Spinal cord (tissue), 10 donors: Measurements from ENCODE around the gene PBXIP1. TPM values are rescaled to one million over a fixed set of nuclear protein-coding genes. Genes with fewer than 3 reads are reported as not detected.
A peak's percentile ranks its signal among the peaks of the same experiment; 100 is the strongest.

Experiments
- DNase-seq, 6 donors: peaks; one replicate each; pipeline versions ENCODE4 v3.0.0 to v3.0.0-alpha.2; 2013 to 2015; ENCODE audit warnings: low spot score in 6 of 6, low read depth in 4 of 6
- H3K27ac ChIP-seq: one replicate; pipeline ENCODE4 v1.5.1; 2013; ENCODE audit warnings: low read depth, low read length, control low read depth
- H3K27me3 ChIP-seq: one replicate; pipeline ENCODE4 v1.6.1; 2013; ENCODE audit warnings: low read length; ENCODE audit not compliant: control insufficient read depth, insufficient read depth
- H3K36me3 ChIP-seq: one replicate; pipeline ENCODE4 v1.6.1; 2013; ENCODE audit warnings: low read length; ENCODE audit not compliant: control insufficient read depth, insufficient read depth
- H3K4me1 ChIP-seq: one replicate; pipeline ENCODE4 v1.6.1; 2013; ENCODE audit warnings: low read length; ENCODE audit not compliant: control insufficient read depth, insufficient read depth
- H3K4me3 ChIP-seq: one replicate; pipeline ENCODE4 v1.5.1; 2013; ENCODE audit warnings: low read depth, low read length, control low read depth
- H3K9me3 ChIP-seq: one replicate; pipeline ENCODE4 v1.6.1; 2013; ENCODE audit warnings: low read length; ENCODE audit not compliant: control insufficient read depth, insufficient read depth
- whole genome bisulfite sequencing: methylation state at CpG from one replicate; pipeline ENCODE4 v1.1.5; 2013; ENCODE audit warnings: missing lambda C conversion rate; ENCODE audit not compliant: insufficient coverage; 5-methylcytosine and 5-hydroxymethylcytosine counted together
- long read RNA-seq, 4 donors: transcript quantifications; one replicate each; lab custom pipeline, GENCODE V29; 2026
- polyA plus RNA-seq, 2 donors: library from polyadenylated mRNA; unstranded; fragments of 120-200 nt; gene quantifications; one replicate each; pipeline ENCODE4 v1.2.1, GENCODE V29; 2013; ENCODE audit not compliant: insufficient read length in 2 of 2
- total RNA-seq, 2 donors: library from RNA; depleted of rRNA in 1 of 2; stranded (reverse); fragments of 120-200 nt in 1 of 2; fragments of >200 nt in 1 of 2; gene quantifications; one replicate each; pipeline versions ENCODE4 v1.2.3 to v1.2.4, GENCODE V29; 2013 to 2014
- donor health status: healthy.

PBXIP1 gene
- total RNA-seq (100 to 1,000 TPM in 1 of 2 donors, 10 to 100 TPM in 1; 57.5 to 143 TPM), polyA plus RNA-seq (10 to 100 TPM; 66.7 to 67.8 TPM)
- long read RNA-seq, donor 1, transcript PBXIP1-202 (11 exons, 3,212 nt): major isoform, 8 of 8 reads
- long read RNA-seq, donor 1, partial matches to known transcripts: 0 of 8 reads
- long read RNA-seq, donor 1, other reads (novel, unspliced or antisense): 0 of 8 reads
- long read RNA-seq, donor 2, partial matches to known transcripts: 5 of 7 reads
- long read RNA-seq, donor 2, other reads (novel, unspliced or antisense): 0 of 7 reads
- long read RNA-seq, donor 3, partial matches to known transcripts: 0 of 1 reads
- long read RNA-seq, donor 3, other reads (novel, unspliced or antisense): 0 of 1 reads
- long read RNA-seq, donor 4, transcript PBXIP1-202 (11 exons, 3,212 nt): major isoform, 5 of 23 reads
- long read RNA-seq, donor 4, partial matches to known transcripts: 18 of 23 reads
- long read RNA-seq, donor 4, other reads (novel, unspliced or antisense): 0 of 23 reads

GRCh38 chr1:154955718-154956543 is at the start of gene PBXIP1:
Gene PBXIP1 (minus strand): TSS chr1:154956099. CDS start chr1:154953721, 2,378 bp downstream.
- Histone ChIP-seq H3K9me3 (no peaks in the 10 kb centered on the region), H3K27me3 (no peaks in the 10 kb centered on the region), H3K4me3 (peak within 1 kb of the TSS; percentile 42), H3K27ac (peak within 1 kb of the TSS; percentile 81), H3K36me3 (peaks cover 37% of the 10 kb centered on the region), H3K4me1 (peaks cover 71% of the 10 kb centered on the region)
- 0% methylated on average over 14 of the region's 18 CpGs for WGBS
- DNase-seq: peak in 5 of 6 donors; percentile 83 to 98 (median 91)

GRCh38 chr1:155005076-155006011 is 49.4 kb upstream of the PBXIP1 start:
- Histone ChIP-seq H3K27ac (peak overlapping the region; percentile 85), H3K4me1 (peaks cover 80% of the 10 kb centered on the region), H3K4me3 (no peak overlapping the region), H3K36me3 (peaks cover 11% of the 10 kb centered on the region), H3K9me3 (no peaks in the 10 kb centered on the region), H3K27me3 (peaks cover 4% of the 10 kb centered on the region)
- peak in 2 of 6 donors; percentile 32 to 72 for DNase-seq
- 46% methylated on average over 2 of the region's 17 CpGs for WGBS

DNA sequence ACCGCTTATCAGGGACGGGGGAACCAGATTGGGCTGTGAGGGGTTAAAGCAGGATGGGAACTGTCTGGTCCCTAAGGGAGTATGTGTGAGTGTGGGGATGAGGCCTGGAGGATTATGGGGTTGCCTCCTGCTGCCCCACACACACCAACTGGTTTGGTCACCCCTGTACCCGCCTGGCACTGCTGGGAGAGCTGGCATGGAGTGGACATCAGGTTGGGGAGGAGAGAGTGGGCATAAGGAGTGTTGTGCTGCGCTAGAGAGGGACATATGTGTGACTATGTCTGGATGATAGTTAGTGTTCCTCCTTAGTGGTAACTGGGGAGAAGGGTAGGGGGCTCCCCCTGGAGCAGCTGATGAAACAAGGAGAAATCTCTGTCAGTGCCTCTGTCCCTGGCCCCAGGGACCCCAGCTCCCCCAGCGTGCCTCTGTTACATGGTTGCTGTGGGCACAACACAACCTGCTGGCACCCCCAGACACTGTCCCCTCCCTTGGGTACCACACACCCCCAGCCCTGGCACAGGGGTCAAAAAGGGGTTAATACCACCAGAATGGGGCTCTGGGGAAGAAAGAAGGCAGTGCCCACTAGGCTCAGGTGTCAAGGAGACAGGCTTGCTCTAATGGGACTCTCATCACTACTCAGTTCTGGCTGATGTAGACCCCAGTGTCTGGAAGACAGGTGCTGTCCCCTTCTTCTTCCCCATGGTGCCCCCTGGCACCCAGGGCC is 48.6 kb upstream of the PBXIP1 start:
- Histone ChIP-seq H3K36me3 (peaks cover 9% of the 10 kb centered on the region), H3K4me3 (peak overlapping the region; percentile 68), H3K27me3 (peaks cover 4% of the 10 kb centered on the region), H3K27ac (peak overlapping the region; percentile 85), H3K9me3 (no peaks in the 10 kb centered on the region), H3K4me1 (peaks cover 85% of the 10 kb centered on the region)
- DNase-seq: no peak
- 20% methylated on average over 1 of the region's 5 CpGs for WGBS

- peak overlapping the region; percentile 68 for H3K4me3 ChIP-seq
- peaks cover 88% of the 10 kb centered on the region for H3K4me1 ChIP-seq
- H3K36me3 ChIP-seq: peaks cover 9% of the 10 kb centered on the region
- H3K9me3 ChIP-seq: no peaks in the 10 kb centered on the region
- WGBS: 0% methylated on average over 11 of the region's 34 CpGs
- H3K27me3 ChIP-seq: peaks cover 4% of the 10 kb centered on the region
- DNase-seq: peak in 2 of 6 donors; percentile 50 to 57
- H3K27ac ChIP-seq: peak overlapping the region; percentile 85
These were observed 48.0 kb upstream of the PBXIP1 start for GRCh38 chr1:155003766-155004351.

GRCh38 chr1:155003227-155003765 is 47.4 kb upstream of the PBXIP1 start:
- H3K4me3 ChIP-seq: peak overlapping the region; percentile 68
- under 1% methylated on average over 19 of the region's 37 CpGs for WGBS
- peaks cover 86% of the 10 kb centered on the region for H3K4me1 ChIP-seq
- peak overlapping the region; percentile 85 for H3K27ac ChIP-seq
- no peaks in the 10 kb centered on the region for H3K9me3 ChIP-seq
- H3K36me3 ChIP-seq: peaks cover 8% of the 10 kb centered on the region
- DNase-seq: peak in 2 of 6 donors; percentile 56 to 62
- peaks cover 4% of the 10 kb centered on the region for H3K27me3 ChIP-seq

DNA sequence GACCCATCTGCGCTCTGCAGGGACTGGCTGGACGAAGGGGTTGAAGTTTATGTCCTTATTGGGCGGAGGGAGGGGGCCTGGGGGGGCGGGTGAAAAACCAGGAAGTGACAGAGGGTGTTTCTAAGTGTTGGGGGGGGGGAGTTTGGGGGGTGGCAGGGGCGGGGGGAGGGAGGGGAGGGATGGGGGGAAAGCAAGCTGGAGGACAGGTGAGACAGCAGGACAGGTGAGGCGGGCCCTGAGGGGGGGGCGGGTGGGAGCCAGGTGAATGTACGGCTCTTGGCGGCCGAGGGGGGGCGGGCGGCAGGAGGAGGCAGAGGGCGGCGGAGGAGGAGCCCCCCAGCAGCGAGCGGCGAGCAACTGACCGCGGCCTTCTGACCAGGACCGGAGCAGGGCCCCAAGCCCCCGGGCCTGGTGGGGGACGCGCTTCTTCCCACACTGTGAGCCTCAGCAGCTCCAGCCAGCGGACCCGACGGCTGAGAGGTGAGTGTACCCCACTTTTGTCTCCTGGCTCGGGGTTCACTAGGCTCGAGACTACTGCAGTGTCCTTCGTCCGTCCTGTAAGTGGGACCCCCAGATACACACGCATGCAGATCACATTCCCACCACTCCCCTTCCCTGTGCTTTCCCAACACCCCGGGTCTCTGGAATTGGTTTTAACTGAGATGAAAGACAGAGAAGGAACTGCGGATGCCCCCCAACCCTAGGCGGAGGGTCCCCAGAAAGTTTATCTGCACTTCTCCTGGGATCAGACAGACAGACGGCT is 46.7 kb upstream of the PBXIP1 start, which contains the start of gene ZBTB7B:
ZBTB7B (plus strand) TSS at position 339 of the 763 bp plus-strand sequence. CDS start 11,859 bp downstream, outside the sequence.
- peak within 1 kb of the TSS; percentile 68 for H3K4me3 ChIP-seq
- peaks cover 4% of the 10 kb centered on the region for H3K27me3 ChIP-seq
- peak in 1 of 6 donors; percentile 43 for DNase-seq
- H3K4me1 ChIP-seq: peaks cover 79% of the 10 kb centered on the region
- peak within 1 kb of the TSS; percentile 87 for H3K27ac ChIP-seq
- no peaks in the 10 kb centered on the region for H3K9me3 ChIP-seq
- H3K36me3 ChIP-seq: peaks cover 2% of the 10 kb centered on the region
- 2% methylated on average over 25 of the region's 35 CpGs for WGBS

GRCh38 chr1:155001675-155002463 is 46.0 kb upstream of the PBXIP1 start:
- H3K4me1 ChIP-seq: peaks cover 72% of the 10 kb centered on the region

More at GRCh38 chr1:155001675-155002463, 46.0 kb upstream of the PBXIP1 start:
- Histone ChIP-seq H3K4me3 (peak overlapping the region; percentile 57), H3K27ac (peak overlapping the region; percentile 87), H3K9me3 (no peaks in the 10 kb centered on the region), H3K36me3 (no peaks in the 10 kb centered on the region), H3K27me3 (peaks cover 4% of the 10 kb centered on the region)
- WGBS: 0% methylated on average over 32 of the region's 38 CpGs
- peak; percentile 92 to 99 (median 98) for DNase-seq
